GM12892 (cell line): ENCODE measurements around the gene PDCL2.
"Not testable (repeated sequence)": the region's sequence is repeated elsewhere in the genome, so short reads cannot be mapped to it uniquely, and the experiment has no call there.

ENCODE experiments used
- DNase-seq: peaks from one replicate; pipeline ENCODE4 v3.0.0; 2011; ENCODE audit not compliant: insufficient read length
- FAIRE-seq: peaks from 2 replicates; lab custom pipeline; 2011; peaks lifted over from hg19 to GRCh38; lab: Jason Lieb, UNC
- POLR2A ChIP-seq: IDR thresholded peaks from 2 replicates; pipeline ENCODE4 v1.6.1; 2011; ENCODE audit warnings: low read depth, low read length, control low read depth
- POLR2AphosphoS5 ChIP-seq: IDR thresholded peaks from 2 replicates; pipeline ENCODE4 v1.6.1; 2011; ENCODE audit warnings: low read depth, low read length, control low read depth
- TAF1 ChIP-seq: IDR thresholded peaks from 2 replicates; pipeline ENCODE4 v1.6.1; 2011; ENCODE audit warnings: low read depth, mild to moderate bottlenecking, control low read depth, low read length, borderline replicate concordance

The PDCL2 gene

GRCh38 chr4:55588160-55588559 lies 3.9 kb downstream of the PDCL2 start:
- TF ChIP-seq TAF1 (no peak), POLR2AphosphoS5 (no peak), POLR2A (no peak)
- DNase-seq (no peak), FAIRE-seq (no peak)

DNA sequence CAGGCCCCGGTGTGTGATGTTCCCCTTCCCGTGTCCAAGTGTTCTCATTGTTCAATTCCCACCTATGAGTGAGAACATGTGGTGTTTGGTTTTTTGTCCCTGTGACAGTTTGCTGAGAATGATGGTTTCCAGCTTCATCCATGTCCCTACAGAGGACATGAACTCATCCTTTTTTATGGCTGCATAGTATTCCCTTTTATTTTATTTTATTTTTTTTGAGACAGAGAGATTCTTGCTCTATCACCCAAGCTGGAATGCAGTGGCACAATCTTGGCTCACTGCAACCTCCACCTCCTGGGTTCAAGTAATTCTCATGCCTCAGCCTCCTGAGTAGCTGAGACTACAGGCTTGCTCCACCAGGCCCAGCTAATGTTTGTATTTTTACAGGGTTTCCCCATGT lies 9.3 kb downstream of the PDCL2 start:
- DNase-seq, FAIRE-seq: not testable (repeated sequence)

GRCh38 chr4:55578341-55579010 lies 13.6 kb downstream of the PDCL2 start:
- TF ChIP-seq POLR2AphosphoS5 (no peak), TAF1 (no peak), POLR2A (no peak)
- DNase-seq (no peak), FAIRE-seq (no peak)

DNA sequence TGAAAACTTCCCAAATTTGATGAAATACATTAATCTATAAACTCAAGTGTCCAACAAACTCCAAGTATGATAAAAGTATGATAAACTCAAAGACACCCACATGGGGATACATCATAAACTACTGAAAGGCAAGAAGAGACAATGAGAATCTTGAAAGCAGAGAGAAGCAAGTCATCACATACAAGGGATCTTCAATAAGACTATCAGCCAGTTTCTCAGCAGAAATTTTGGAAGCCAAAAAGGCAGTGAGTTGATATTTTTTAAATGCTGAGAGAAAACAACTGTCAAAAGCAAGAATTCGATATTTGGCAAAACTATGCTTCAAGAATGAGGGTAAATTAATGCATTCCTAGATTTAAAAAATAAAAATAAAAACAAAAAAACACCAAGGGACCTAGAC lies 16.5 kb downstream of the PDCL2 start:
- no peak for FAIRE-seq
- no peak for DNase-seq
- no peak for TF ChIP-seq TAF1
- no peak for TF ChIP-seq POLR2A
- TF ChIP-seq POLR2AphosphoS5: no peak

DNA sequence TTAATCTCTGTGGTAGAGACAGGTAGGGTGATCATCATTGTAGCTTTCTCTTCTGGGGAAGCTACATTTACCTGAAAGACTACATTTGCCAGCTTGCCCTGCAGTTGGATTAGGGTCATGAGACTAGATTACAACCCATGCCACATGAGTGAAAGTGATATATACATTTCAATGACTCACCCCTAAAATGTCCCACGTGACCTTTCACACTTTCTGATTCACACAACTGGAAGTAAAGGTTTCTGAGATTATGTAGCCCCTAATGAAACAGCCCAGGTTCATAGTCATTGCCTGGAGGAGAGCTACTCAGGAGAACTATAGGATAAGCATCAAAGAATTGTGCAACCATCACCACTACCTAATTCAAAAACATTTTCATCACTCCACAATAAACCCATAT lies 17.8 kb downstream of the PDCL2 start:
- TF ChIP-seq POLR2A (no peak), POLR2AphosphoS5 (no peak)
- DNase-seq: no peak
- FAIRE-seq: no peak

GRCh38 chr4:55571806-55572205 lies 20.2 kb downstream of the PDCL2 start:
- TF ChIP-seq TAF1 (no peak), POLR2AphosphoS5 (no peak)
- no peak for DNase-seq
- no peak for FAIRE-seq

DNA sequence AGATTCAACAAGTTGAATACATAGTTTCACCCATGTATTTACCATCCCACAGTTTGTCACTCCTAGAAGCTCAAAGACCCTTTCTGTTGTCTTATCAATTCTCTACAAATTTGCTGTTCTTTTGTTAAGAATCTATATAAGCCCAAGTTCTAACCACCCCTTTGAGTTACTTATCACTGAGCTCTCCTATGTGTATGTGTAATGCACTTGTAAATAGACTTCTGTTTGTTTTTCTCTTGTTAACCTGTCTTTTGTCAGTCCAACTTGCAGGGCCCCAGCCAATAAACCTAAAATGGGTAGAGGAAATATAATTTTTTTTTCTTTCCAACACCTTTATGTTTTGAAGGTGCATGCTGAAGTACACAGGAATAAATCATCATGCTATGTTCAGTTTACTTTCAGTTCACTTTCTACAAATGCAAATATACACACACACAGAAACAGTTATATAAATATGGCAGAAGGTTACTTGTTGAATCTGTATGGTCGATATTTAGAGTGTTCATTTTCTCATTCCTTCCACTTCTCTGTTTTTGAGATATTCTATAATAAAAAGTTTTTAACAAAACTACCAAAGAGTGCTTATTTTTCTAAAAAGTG lies 23.0 kb downstream of the PDCL2 start:
- DNase-seq: no peak
- no peak for TF ChIP-seq TAF1
- no peak for TF ChIP-seq POLR2A
- no peak for TF ChIP-seq POLR2AphosphoS5
- FAIRE-seq: no peak

- FAIRE-seq (no peak), DNase-seq (no peak)
- no peak for TF ChIP-seq TAF1
- no peak for TF ChIP-seq POLR2A
- no peak for TF ChIP-seq POLR2AphosphoS5
Measured at GRCh38 chr4:55561889-55562288, 30.2 kb downstream of the PDCL2 start.

- FAIRE-seq: no peak
- TF ChIP-seq TAF1: no peak
- TF ChIP-seq POLR2AphosphoS5: no peak
- no peak for TF ChIP-seq POLR2A
- DNase-seq: no peak
Measured at GRCh38 chr4:55560096-55560495, 31.9 kb downstream of the PDCL2 start.

DNA sequence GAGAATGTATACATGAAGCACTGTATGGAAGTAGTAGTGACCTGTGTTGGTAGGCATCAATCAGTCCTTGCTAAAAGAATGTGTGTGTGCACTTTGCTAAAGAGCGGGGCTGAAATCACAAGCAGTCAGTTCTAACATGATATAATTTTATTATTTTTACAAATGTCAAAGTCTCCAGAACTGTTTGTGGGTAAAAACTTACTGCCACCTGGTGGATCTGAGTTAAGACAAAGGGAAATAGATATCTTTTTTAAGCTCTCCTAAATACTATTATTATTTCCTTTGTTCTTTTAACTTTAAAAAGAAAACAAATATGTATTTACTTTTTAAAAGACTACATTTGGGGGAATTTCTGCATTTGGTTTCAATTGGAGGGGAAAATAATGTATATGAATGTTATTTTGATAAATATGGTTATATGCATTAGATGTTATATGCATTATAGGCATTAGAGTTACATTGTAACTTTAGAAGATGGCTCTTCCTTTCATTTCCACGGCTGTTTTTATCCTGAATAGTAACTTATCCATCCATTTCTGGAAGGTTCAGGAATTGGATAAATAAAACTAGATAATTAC lies 37.5 kb downstream of the PDCL2 start:
- DNase-seq: no peak
- FAIRE-seq: no peak
- no peak for TF ChIP-seq POLR2A
- no peak for TF ChIP-seq TAF1
- TF ChIP-seq POLR2AphosphoS5: no peak

DNA sequence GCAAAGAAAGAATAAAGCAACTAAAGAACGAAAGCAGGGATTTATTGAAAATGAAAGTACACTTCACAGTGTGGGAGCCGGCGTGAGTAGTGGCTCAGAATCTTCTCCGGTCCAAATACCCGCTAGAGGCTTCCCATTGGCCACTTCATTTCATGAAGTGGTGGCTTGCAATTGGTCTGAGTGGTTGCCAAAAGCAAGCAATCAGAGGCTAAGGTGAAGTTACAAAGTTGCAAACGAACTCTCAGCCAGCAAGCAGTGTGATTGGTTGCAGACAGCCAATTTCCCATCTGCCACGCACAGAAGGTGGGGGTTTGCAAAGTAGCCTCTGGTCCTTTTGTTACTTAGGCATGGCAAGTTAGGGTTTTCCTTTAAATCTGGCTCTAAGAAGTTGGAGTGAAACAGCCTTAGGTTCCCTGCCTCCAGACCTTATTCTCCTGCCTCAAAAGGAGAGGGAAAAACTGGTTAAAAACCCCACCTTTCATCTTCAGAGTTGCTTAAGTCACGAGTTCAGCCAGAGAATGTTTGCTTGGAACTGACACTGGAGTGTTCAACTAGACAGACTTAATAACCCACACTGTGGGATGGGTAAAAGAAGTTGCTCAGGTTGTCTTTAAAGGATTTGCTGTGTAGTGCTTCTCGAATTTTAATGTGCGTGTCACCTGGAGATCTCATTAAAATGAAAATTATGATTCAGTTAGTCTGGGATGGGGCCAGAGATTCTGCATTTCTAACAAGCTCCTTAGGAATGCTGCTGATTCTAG lies 38.4 kb downstream of the PDCL2 start:
- FAIRE-seq: no peak
- TF ChIP-seq TAF1 (no peak), POLR2A (no peak), POLR2AphosphoS5 (no peak)
- no peak for DNase-seq

DNA sequence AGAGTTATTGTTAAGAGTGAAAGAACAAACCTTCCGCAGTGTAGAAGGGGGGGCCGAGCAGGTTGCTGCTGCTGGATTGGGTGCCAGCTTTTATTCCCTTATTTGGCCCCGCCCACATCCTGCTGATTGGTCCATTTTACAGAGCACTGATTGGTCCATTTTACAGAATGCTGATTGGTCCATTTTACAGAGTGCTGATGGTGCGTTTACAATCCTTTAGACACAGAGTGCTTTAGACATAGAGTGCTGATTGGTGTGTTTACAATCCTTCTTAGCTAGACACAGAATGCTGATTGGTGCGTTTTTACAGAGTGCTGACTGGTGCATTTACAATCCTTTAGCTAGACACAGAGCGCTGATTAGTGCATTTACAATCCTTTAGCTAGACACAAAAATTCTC lies 40.1 kb downstream of the PDCL2 start:
- not testable (repeated sequence) for DNase-seq

More for the DNA sequence above, 40.1 kb downstream of the PDCL2 start:
- not testable (repeated sequence) for FAIRE-seq
